Activated gamma-delta T cell treated with Interleukin-2 at 50 U/mL for 16 hours (primary cell): Measurements from ENCODE around the gene IKZF3.
A peak's percentile ranks its signal among the peaks of the same experiment; 100 is the strongest.

Experiments
- DNase-seq: peaks from one replicate; pipeline ENCODE4 v3.0.0-alpha.2; 2020

IKZF3 gene

DNA sequence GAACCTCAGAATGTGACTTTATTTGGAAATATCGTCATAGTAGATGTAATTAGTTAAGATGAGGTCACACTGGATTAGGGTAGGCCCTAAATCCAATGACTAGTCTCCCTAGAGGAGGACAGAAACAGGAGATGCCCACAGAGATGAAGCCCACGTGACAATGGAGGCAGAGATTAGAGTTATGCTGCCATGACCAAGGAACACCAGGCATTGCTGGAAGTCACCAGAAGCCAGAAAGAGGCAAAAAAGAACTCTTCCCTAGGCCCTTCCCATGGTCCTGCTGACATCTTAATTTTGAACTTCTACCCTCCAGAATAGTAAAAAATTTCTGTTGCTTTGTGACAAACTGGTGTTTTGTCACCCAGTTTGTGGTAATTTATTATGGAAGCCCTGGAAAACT lies 49.6 kb downstream of the IKZF3 start:
- DNase-seq = no peak

- DNase-seq = peak; percentile 49
Measured at GRCh38 chr17:39813631-39814030, 50.5 kb downstream of the IKZF3 start.

GRCh38 chr17:39812466-39812865 lies 51.6 kb downstream of the IKZF3 start:
- DNase-seq = no peak

GRCh38 chr17:39810939-39811728 lies 53.0 kb downstream of the IKZF3 start:
- no peak for DNase-seq

- no peak for DNase-seq
Measured at GRCh38 chr17:39809221-39809620, 54.9 kb downstream of the IKZF3 start.

DNA sequence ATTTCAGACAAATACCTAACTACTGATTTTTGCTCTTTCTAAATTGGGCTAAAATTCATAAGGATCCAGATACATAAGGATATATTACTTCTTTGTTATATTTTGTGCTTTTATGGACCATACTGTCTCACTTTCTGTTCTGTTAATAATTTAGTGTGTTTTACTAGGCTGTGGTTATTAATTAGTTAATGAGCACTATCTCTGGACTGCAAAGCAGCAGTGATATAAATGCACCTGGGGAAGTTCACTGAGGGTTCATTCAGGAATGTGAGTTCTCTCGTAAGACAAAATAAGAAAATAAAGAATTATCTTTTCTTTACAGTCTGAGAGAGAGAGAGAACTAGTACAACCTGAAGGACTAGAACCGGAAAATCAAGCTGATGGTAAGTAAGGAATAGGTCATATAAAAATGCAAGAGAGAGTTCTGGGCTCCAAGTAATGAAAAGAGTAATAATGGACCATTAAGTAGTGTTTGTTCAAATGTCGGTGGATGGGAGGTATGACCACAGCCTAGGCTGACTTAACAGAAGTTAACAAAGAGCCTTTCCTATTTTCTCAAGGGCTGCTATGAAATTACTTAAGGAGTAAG lies 55.6 kb downstream of the IKZF3 start:
- no peak for DNase-seq

DNA sequence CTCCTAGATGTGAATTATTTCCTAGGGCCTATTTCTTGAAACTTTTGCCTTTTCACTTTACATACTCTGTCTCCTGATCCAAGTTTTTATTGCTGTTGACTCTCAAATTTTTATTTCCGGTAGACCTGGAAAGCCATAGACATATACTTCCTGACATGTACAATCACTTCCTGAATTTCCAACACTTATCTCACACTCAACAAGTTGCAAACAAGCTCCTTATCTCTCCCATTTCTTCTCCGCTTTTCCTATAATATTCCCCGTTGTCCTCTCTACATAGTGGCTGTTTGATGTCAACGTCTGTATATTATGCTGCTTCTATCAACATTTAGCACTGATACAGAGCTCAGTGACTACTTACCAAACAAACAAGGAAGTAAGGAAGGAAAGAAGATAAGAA lies 59.3 kb downstream of the IKZF3 start:
- DNase-seq = no peak

DNA sequence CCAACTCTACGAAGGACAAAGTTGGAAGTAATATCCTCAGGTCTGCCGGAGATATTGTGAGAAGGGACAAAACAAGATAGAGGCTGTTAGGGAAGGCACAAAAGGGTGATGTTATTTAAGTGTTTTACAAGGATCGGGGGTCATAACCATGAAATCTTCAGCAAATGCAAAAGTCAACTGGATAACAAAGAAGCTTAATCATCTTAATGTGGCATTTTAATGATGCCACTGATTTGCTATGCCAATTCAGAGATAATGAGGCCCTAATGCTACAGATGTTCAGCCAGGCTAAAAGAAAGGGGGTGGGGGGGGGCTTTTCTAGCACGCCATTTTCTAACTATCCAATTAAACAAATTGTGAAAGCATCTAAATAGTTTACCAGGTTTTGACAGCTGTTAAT lies 63.1 kb downstream of the IKZF3 start:
- DNase-seq = no peak

DNA sequence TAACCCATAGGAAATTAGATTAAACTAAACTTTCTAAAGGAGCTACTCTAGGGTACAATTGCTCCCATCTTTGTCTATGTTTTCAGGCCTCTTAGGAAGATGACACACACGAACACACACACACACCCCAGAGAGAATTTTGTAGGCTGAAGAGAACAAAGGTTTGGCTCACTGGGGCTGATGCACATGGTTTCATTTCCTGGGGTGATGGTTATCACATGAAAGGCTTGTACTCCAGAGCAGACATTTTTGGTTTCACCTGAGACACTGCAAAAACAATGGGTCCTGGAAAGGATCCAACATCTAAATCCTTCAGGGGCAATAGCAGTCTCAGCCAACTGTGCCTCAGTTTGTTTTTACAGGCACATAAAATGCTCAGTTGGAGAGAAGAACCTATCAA lies 63.6 kb downstream of the IKZF3 start:
- DNase-seq = peak; percentile 50

GRCh38 chr17:39799395-39799794 lies 64.7 kb downstream of the IKZF3 start:
- no peak for DNase-seq

GRCh38 chr17:39794249-39794970 lies 69.7 kb downstream of the IKZF3 start:
- peak; percentile 15 for DNase-seq

DNA sequence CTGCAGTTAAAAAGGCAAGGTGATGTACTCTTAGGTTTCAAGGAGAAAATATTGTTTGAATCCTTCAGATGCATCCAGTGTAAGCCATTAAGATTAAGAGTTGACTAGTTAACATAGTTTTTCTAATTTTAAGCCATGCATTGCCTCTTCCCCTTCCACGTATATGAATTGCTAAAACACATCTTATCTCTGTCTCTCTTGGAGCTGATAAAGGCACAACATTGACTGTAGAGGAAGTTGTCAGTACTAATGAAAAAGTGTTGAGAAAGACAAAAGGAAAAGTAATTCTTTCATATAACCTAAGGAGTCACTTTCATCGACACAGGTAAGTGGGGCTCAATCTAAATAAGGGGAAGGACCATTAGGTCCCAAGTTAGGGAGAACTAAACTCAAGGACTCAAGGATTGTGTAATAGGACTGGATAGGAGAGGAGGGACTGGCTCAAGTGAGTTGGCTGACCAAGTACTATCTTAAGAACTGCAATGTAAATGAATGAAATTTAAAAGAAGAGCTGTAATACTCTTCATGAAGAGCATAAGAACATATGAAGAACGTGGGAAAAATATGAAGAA lies 70.7 kb downstream of the IKZF3 start:
- no peak for DNase-seq

DNA sequence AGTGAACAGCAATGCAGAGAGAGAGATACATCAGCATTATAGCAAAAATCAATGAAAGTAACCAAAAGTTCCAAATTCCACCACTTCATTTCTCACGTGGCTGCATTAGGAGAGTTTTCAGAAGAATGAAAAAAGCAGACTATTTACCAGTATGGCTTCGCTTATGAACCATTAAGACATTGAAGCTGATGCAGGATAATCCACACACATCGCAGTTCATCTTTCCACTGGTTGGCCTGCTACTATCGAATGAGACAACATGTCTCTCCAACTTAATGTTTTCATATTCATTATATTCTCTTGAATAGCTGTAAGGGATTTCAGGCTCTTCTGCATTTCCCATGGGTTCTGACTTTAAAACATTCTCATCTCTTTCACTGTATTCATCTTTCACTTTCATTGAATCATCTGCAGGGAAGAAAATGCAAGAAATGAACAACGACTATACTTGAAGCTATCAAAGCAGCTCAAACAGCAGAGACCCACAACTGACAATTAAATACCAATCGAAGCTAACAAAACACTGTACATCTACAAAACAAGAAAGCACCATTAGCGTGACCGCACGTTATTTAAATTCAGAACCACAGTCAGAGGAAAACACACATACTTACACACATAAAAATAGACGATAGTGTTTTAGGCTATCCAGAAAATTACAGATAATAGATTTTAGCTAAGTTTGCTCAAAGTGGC lies 71.4 kb downstream of the IKZF3 start:
- DNase-seq = no peak

- DNase-seq = peak; percentile 21
Measured at GRCh38 chr17:39791111-39791992, 72.8 kb downstream of the IKZF3 start.

DNA sequence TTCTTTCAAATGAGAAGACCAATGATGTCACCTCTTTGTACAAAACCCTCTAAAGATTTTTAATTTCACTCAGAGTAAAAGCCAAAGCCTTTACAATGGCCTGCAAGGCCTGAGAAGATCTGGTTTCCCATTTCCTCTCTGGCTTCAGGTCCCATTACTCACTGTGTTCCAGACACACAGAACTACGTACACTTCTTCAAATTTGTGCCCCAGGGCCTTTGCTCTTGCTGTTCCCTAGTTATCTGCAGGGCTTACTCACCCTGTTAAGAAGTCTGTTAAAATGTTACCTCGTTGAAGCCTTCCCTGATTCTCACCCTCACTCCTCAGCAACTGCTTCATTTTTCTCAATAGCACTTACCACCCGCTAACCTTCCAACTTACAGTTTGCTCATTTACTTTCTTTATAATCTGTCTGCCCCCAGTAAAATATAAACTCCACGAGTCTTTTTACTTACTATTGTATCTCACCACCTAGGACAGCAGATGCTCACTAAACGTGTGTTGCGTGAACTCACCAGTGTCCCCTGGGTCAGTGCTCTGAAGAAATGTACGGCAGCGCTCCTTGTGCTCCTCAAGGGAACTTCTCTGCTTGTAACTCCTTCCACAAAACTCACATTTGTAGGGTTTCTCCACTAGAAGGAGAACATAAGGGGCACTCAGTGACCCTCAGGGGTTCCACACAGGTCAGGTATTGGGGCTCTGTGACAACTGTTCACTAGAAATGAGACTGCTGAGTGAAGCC lies 76.2 kb downstream of the IKZF3 start:
- no peak for DNase-seq

DNA sequence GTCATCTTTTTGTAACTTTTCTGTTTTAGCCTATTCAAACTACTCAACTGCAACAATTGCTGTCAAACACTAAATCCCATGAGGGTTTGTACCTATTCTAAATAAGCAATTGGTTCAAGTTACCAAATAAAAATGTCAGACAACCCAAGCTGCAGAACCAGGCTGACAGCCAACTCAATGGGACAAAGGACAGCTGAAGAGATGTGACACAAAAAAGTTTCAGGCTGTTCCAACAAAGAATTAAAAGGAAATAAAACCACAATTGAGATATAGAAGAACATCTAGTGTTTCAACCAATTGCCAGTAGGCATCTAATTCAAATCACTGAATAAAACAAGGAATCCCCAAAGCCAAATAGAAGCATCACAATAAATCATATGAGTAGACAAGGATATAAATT lies 77.1 kb downstream of the IKZF3 start:
- DNase-seq = no peak

- no peak for DNase-seq
Measured at GRCh38 chr17:39782980-39783379, 81.1 kb downstream of the IKZF3 start.

- no peak for DNase-seq
Measured at GRCh38 chr17:39782481-39782880, 81.6 kb downstream of the IKZF3 start.

GRCh38 chr17:39781861-39782213 lies 82.3 kb downstream of the IKZF3 start:
- DNase-seq = no peak

- no peak for DNase-seq
Measured at GRCh38 chr17:39781031-39781860, 82.9 kb downstream of the IKZF3 start.
